ENCODE measurements around the gene LRP6. TPM values are rescaled to one million over a fixed set of nuclear protein-coding genes. Genes with fewer than 3 reads are reported as not detected.

The LRP6 gene
- total RNA-seq, 1 experiment from 2014 or later: 72.8 TPM

DNA sequence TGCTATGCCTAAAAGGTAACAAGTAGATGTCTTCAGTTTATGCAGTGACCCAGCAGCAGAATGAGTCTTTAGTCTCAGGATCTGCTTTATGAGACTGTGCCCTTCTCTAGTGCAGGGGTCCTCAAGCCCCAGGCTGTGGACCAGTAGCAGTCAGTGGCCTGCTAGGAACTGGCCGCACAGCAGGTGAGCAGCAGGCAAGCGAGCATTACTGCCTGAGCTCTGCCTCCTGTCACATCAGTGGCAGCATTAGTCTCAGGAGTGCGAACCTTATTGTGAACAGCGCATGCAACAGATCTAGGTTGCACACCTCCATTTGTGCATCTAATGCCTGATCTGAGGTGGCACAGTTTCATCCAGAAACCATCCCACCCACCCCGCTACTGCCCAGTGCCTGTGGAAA, 38.4 kb downstream of the LRP6 start (continued):
- TF ChIP-seq, protein P1, sequence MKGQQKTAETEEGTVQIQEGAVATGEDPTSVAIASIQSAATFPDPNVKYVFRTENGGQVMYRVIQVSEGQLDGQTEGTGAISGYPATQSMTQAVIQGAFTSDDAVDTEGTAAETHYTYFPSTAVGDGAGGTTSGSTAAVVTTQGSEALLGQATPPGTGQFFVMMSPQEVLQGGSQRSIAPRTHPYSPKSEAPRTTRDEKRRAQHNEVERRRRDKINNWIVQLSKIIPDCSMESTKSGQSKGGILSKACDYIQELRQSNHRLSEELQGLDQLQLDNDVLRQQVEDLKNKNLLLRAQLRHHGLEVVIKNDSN (CRISPR knock-in tag; IDR thresholded peaks at IDR 0.05): no peak
- TF ChIP-seq, protein P2, sequence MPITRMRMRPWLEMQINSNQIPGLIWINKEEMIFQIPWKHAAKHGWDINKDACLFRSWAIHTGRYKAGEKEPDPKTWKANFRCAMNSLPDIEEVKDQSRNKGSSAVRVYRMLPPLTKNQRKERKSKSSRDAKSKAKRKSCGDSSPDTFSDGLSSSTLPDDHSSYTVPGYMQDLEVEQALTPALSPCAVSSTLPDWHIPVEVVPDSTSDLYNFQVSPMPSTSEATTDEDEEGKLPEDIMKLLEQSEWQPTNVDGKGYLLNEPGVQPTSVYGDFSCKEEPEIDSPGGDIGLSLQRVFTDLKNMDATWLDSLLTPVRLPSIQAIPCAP (CRISPR knock-in tag; IDR thresholded peaks at IDR 0.05): no peak
- TF ChIP-seq, protein P3, sequence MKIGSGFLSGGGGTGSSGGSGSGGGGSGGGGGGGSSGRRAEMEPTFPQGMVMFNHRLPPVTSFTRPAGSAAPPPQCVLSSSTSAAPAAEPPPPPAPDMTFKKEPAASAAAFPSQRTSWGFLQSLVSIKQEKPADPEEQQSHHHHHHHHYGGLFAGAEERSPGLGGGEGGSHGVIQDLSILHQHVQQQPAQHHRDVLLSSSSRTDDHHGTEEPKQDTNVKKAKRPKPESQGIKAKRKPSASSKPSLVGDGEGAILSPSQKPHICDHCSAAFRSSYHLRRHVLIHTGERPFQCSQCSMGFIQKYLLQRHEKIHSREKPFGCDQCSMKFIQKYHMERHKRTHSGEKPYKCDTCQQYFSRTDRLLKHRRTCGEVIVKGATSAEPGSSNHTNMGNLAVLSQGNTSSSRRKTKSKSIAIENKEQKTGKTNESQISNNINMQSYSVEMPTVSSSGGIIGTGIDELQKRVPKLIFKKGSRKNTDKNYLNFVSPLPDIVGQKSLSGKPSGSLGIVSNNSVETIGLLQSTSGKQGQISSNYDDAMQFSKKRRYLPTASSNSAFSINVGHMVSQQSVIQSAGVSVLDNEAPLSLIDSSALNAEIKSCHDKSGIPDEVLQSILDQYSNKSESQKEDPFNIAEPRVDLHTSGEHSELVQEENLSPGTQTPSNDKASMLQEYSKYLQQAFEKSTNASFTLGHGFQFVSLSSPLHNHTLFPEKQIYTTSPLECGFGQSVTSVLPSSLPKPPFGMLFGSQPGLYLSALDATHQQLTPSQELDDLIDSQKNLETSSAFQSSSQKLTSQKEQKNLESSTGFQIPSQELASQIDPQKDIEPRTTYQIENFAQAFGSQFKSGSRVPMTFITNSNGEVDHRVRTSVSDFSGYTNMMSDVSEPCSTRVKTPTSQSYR (CRISPR knock-in tag; IDR thresholded peaks at IDR 0.05): no peak
- no peak for TF ChIP-seq ZBTB21 (CRISPR knock-in tag; IDR thresholded peaks at IDR 0.05; ENCODE audit: borderline replicate concordance)
- TF ChIP-seq, protein P4, sequence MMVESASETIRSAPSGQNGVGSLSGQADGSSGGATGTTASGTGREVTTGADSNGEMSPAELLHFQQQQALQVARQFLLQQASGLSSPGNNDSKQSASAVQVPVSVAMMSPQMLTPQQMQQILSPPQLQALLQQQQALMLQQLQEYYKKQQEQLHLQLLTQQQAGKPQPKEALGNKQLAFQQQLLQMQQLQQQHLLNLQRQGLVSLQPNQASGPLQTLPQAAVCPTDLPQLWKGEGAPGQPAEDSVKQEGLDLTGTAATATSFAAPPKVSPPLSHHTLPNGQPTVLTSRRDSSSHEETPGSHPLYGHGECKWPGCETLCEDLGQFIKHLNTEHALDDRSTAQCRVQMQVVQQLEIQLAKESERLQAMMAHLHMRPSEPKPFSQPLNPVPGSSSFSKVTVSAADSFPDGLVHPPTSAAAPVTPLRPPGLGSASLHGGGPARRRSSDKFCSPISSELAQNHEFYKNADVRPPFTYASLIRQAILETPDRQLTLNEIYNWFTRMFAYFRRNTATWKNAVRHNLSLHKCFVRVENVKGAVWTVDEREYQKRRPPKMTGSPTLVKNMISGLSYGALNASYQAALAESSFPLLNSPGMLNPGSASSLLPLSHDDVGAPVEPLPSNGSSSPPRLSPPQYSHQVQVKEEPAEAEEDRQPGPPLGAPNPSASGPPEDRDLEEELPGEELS (CRISPR knock-in tag; IDR thresholded peaks at IDR 0.05): no peak
- no peak for TF ChIP-seq NFYB (CRISPR knock-in tag; conservative IDR thresholded peaks at IDR 0.05; ENCODE audit: low read depth)
- no peak for TF ChIP-seq SMAD3 (CRISPR knock-in tag; IDR thresholded peaks at IDR 0.05; ENCODE audit: borderline replicate concordance)

DNA sequence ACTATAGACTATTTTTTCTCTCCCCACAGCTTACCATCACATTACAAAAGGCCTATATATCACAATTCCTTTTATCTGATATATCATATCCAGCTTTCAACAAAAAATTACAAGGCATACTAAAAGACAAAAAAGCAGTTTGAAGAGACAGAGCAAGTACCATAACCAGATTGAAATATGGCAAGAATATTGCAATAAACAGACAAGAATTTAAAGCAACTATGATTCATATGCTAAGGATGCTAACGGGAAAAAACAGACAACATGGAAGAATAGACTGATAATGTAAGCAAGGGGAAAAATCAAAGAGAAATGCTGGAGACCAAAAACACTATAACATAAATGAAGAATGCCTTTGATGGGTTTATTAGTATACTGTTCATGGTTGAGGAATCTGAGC, 40.7 kb downstream of the LRP6 start:
- Mint-ChIP-seq H3K36me3 (peaks cover 3% of the 10 kb centered on the region; the same call in 1 of the 2 replicates), H3K27ac (no peak overlapping the region), H3K4me1 (peaks cover 47% of the 10 kb centered on the region), H3K4me3 (no peak overlapping the region), H3K27me3 (ENCODE audit: low read depth) (no peaks in the 10 kb centered on the region), H3K9me3 (peaks cover 5% of the 10 kb centered on the region)
- ATAC-seq (no peak), DNase-seq (ENCODE audit: low spot score) (no peak)
- ChIA-PET CTCF (interaction anchor here (1.6 kb wide), 1 partner anchor 123 kb away, joined by 4 read pairs; the partner anchor contains the start of gene MANSC1), POLR2A (no interaction called here)
- TF ChIP-seq, protein P5, sequence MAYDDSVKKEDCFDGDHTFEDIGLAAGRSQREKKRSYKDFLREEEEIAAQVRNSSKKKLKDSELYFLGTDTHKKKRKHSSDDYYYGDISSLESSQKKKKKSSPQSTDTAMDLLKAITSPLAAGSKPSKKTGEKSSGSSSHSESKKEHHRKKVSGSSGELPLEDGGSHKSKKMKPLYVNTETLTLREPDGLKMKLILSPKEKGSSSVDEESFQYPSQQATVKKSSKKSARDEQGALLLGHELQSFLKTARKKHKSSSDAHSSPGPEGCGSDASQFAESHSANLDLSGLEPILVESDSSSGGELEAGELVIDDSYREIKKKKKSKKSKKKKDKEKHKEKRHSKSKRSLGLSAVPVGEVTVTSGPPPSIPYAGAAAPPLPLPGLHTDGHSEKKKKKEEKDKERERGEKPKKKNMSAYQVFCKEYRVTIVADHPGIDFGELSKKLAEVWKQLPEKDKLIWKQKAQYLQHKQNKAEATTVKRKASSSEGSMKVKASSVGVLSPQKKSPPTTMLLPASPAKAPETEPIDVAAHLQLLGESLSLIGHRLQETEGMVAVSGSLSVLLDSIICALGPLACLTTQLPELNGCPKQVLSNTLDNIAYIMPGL (CRISPR knock-in tag; IDR thresholded peaks at IDR 0.05): no peak
- TF ChIP-seq, protein P6, sequence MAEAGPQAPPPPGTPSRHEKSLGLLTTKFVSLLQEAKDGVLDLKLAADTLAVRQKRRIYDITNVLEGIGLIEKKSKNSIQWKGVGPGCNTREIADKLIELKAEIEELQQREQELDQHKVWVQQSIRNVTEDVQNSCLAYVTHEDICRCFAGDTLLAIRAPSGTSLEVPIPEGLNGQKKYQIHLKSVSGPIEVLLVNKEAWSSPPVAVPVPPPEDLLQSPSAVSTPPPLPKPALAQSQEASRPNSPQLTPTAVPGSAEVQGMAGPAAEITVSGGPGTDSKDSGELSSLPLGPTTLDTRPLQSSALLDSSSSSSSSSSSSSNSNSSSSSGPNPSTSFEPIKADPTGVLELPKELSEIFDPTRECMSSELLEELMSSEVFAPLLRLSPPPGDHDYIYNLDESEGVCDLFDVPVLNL (CRISPR knock-in tag; IDR thresholded peaks at IDR 0.05; ENCODE audit: borderline replicate concordance, low read depth): no peak
- no peak for TF ChIP-seq ZNF219 (CRISPR knock-in tag; IDR thresholded peaks at IDR 0.05; ENCODE audit: borderline replicate concordance)
- TF ChIP-seq, protein P7, sequence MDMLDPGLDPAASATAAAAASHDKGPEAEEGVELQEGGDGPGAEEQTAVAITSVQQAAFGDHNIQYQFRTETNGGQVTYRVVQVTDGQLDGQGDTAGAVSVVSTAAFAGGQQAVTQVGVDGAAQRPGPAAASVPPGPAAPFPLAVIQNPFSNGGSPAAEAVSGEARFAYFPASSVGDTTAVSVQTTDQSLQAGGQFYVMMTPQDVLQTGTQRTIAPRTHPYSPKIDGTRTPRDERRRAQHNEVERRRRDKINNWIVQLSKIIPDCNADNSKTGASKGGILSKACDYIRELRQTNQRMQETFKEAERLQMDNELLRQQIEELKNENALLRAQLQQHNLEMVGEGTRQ (CRISPR knock-in tag; IDR thresholded peaks at IDR 0.05): no peak
- TF ChIP-seq, protein P8, sequence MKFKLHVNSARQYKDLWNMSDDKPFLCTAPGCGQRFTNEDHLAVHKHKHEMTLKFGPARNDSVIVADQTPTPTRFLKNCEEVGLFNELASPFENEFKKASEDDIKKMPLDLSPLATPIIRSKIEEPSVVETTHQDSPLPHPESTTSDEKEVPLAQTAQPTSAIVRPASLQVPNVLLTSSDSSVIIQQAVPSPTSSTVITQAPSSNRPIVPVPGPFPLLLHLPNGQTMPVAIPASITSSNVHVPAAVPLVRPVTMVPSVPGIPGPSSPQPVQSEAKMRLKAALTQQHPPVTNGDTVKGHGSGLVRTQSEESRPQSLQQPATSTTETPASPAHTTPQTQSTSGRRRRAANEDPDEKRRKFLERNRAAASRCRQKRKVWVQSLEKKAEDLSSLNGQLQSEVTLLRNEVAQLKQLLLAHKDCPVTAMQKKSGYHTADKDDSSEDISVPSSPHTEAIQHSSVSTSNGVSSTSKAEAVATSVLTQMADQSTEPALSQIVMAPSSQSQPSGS (CRISPR knock-in tag; IDR thresholded peaks at IDR 0.05; ENCODE audit: borderline replicate concordance, low read depth): no peak

Data from WTC11 (cell line).